MCF 10A (cell line): Measurements from ENCODE around the gene SCGB1D4. TPM values are rescaled to one million over a fixed set of nuclear protein-coding genes. Genes with fewer than 3 reads are reported as not detected.
"Not testable (repeated sequence)": the region's sequence is repeated elsewhere in the genome, so short reads cannot be mapped to it uniquely, and the experiment has no call there.

Experiments used
- Bru-seq: library from RNA; stranded (reverse); fragments of 400-500 nt; gene quantifications from one replicate; lab custom pipeline; 2021; lab: Mats Ljungman, UMichigan
- BruChase-seq, 2 experiments: library from RNA; stranded (reverse); fragments of 400-500 nt; gene quantifications; one replicate each; lab custom pipeline; 2021; lab: Mats Ljungman, UMichigan
- BruUV-seq: library from RNA; stranded (reverse); fragments of 400-500 nt; replicated peaks from 2 replicates; lab custom pipeline; 2021; lab: Mats Ljungman, UMichigan
- CTCF ChIA-PET: fragments of 300-600 bp; sonication (Branson Sonifier 250); formaldehyde crosslinking; extraction: SDS; loops from one replicate; lab custom pipeline; 2021; ENCODE audit warnings: antibody characterized with exemption, inconsistent platforms; lab: Yijun Ruan, JAX
- POLR2A ChIA-PET: fragments of 300-600, 350-650 bp; sonication (Branson Sonifier 250); formaldehyde crosslinking; extraction: SDS; loops from one replicate; lab custom pipeline; 2020; ENCODE audit warnings: antibody characterized with exemption, inconsistent platforms; lab: Yijun Ruan, JAX
- DNase-seq: peaks from one replicate; pipeline ENCODE4 v3.0.0-alpha.2; 2018; ENCODE audit not compliant: unreplicated experiment
- H3K27ac Mint-ChIP-seq: one replicate; pipeline ENCODE4 v1.8.0; 2022; ENCODE audit warnings: mild to moderate bottlenecking, low read depth, mixed read lengths; ENCODE audit not compliant: unreplicated experiment
- H3K27me3 Mint-ChIP-seq: one replicate; pipeline ENCODE4 v1.8.0; 2022; ENCODE audit warnings: mixed read lengths; ENCODE audit not compliant: insufficient read depth, unreplicated experiment
- H3K36me3 Mint-ChIP-seq: one replicate; pipeline ENCODE4 v1.8.0; 2022; ENCODE audit warnings: mild to moderate bottlenecking, moderate library complexity, mixed read lengths; ENCODE audit not compliant: insufficient read depth, unreplicated experiment
- H3K4me1 Mint-ChIP-seq: one replicate; pipeline ENCODE4 v1.8.0; 2022; ENCODE audit warnings: mixed read lengths; ENCODE audit not compliant: insufficient read depth, unreplicated experiment
- H3K4me3 Mint-ChIP-seq: one replicate; pipeline ENCODE4 v1.8.0; 2022; ENCODE audit warnings: mild to moderate bottlenecking, moderate library complexity, mixed read lengths; ENCODE audit not compliant: unreplicated experiment
- H3K9me3 Mint-ChIP-seq: one replicate; pipeline ENCODE4 v1.8.0; 2022; ENCODE audit warnings: mixed read lengths; ENCODE audit not compliant: unreplicated experiment
- CTCF ChIP-seq: fragments of 200-600 bp; IDR thresholded peaks from one replicate; pipeline ENCODE4 v1.8.0; 2022; ENCODE audit warnings: antibody characterized with exemption, mild to moderate bottlenecking; ENCODE audit not compliant: unreplicated experiment
- intact Hi-C: fragments of 100-400 bp; cut with micrococcal nuclease; formaldehyde crosslinking; loops from 2 replicates; pipeline ENCODE4 v1.14.1; 2022
- long read RNA-seq: library from polyadenylated mRNA; stranded (forward); transcript quantifications from one replicate; pipeline ENCODE4 v2.0.0, GENCODE V29; 2022
- total RNA-seq: library from RNA; stranded (reverse); gene quantifications from 2 replicates; pipeline ENCODE4 v1.2.3, GENCODE V29; 2022

SCGB1D4 gene
- total RNA-seq (not detected in 2 replicates), Bru-seq, nascent RNA (not detected), BruChase-seq, experiment 1, labeled RNA remaining after a 6-hour chase (not detected), BruChase-seq, experiment 2, labeled RNA remaining after a 2-hour chase (not detected)
- long read RNA-seq, result 0 reads

GRCh38 chr11:62298975-62299374 is at the start of gene SCGB1D4:
Gene SCGB1D4 (minus strand): TSS chr11:62299075. CDS start chr11:62299010, 65 bp downstream.
- no peak for DNase-seq
- ChIA-PET POLR2A (no interaction called here), CTCF (interaction anchor here (0.6 kb wide), 1 partner anchor 578 kb away, joined by 3 read pairs; no protein-coding TSS in a partner anchor)
- Mint-ChIP-seq H3K4me1 (no peaks in the 10 kb centered on the region), H3K4me3 (no peak within 1 kb of the TSS), H3K27me3 (peaks cover 45% of the 10 kb centered on the region), H3K27ac (no peak within 1 kb of the TSS), H3K9me3 (no peaks in the 10 kb centered on the region), H3K36me3 (no peaks in the 10 kb centered on the region)
- no TSS peak for BruUV-seq
- intact Hi-C loops, result no loop called here
- TF ChIP-seq CTCF, result no peak

- Mint-ChIP-seq H3K4me1 (no peaks in the 10 kb centered on the region), H3K4me3 (no peak overlapping the region), H3K27ac (no peak overlapping the region), H3K9me3 (no peaks in the 10 kb centered on the region), H3K36me3 (no peaks in the 10 kb centered on the region), H3K27me3 (peaks cover 12% of the 10 kb centered on the region)
- TF ChIP-seq CTCF, result no peak
- no TSS peak for BruUV-seq
- intact Hi-C loops, result no loop called here
- CTCF ChIA-PET, result interaction anchor here (0.6 kb wide), 1 partner anchor 605 kb away, joined by 3 read pairs; no protein-coding TSS in a partner anchor
- no peak for DNase-seq
- POLR2A ChIA-PET, result no interaction called here
Observed at GRCh38 chr11:62345861-62346260, 47.0 kb upstream of the SCGB1D4 start.

GRCh38 chr11:62344210-62344609 is 45.3 kb upstream of the SCGB1D4 start:
- intact Hi-C loops, result no loop called here
- TF ChIP-seq CTCF, result no peak
- CTCF ChIA-PET, result interaction anchor here (2.0 kb wide), 1 partner anchor 34 kb away, joined by 6 read pairs; no protein-coding TSS in a partner anchor
- no peaks in the 10 kb centered on the region for H3K4me1 Mint-ChIP-seq
- no TSS peak for BruUV-seq
- no peaks in the 10 kb centered on the region for H3K9me3 Mint-ChIP-seq
- POLR2A ChIA-PET, result no interaction called here
- H3K4me3 Mint-ChIP-seq, result no peak overlapping the region
- no peak for DNase-seq
- H3K27me3 Mint-ChIP-seq, result peaks cover 12% of the 10 kb centered on the region
- no peak overlapping the region for H3K27ac Mint-ChIP-seq
- H3K36me3 Mint-ChIP-seq, result no peaks in the 10 kb centered on the region

- H3K36me3 Mint-ChIP-seq, H3K4me3 Mint-ChIP-seq, BruUV-seq, H3K27ac Mint-ChIP-seq, H3K4me1 Mint-ChIP-seq, DNase-seq, POLR2A ChIA-PET, intact Hi-C loops, H3K9me3 Mint-ChIP-seq: not testable (repeated sequence)
- H3K27me3 Mint-ChIP-seq, result peaks cover 13% of the 10 kb centered on the region
- CTCF ChIA-PET, result interaction anchor here (0.6 to 2.0 kb wide), 2 partner anchors 34 to 424 kb away, joined by 4 to 6 read pairs; no protein-coding TSS in a partner anchor
Observed at GRCh38 chr11:62343646-62344190, 44.8 kb upstream of the SCGB1D4 start.
